OCI-LY7 (cell line): Measurements from ENCODE around the gene PGGHG. TPM values are rescaled to one million over a fixed set of nuclear protein-coding genes. Genes with fewer than 3 reads are reported as not detected.

Experiments
- BruUV-seq: library from RNA; stranded (reverse); fragments of 400-500 nt; replicated peaks from 2 replicates; lab custom pipeline; 2021; lab: Mats Ljungman, UMichigan
- CTCF ChIA-PET: fragments of 300-600 bp; sonication (Branson Sonifier 250); formaldehyde crosslinking; loops from one replicate; lab custom pipeline; 2022; ENCODE audit warnings: antibody characterized with exemption; ENCODE audit not compliant: unreplicated experiment; lab: Charles Lee
- POLR2A ChIA-PET: fragments of 300-600 bp; sonication (Branson Sonifier 250); formaldehyde crosslinking; loops from one replicate; lab custom pipeline; 2022; ENCODE audit warnings: antibody characterized with exemption; lab: Charles Lee
- DNase-seq: peaks from one replicate; pipeline ENCODE4 v3.0.0-alpha.2; 2015; ENCODE audit warnings: low spot score
- H2AFZ ChIP-seq: fragments of 200-600 bp; sonication (generic), shearing (Covaris generic); 2 replicates; pipeline ENCODE4 v1.6.1; 2014; ENCODE audit warnings: mild to moderate bottlenecking, antibody characterized with exemption, low read length, moderate library complexity
- H3K27ac ChIP-seq: fragments of 200-600 bp; sonication (generic); 2 replicates; pipeline ENCODE4 v1.5.1; 2014; ENCODE audit warnings: mixed run types, low read depth, mild to moderate bottlenecking, moderate library complexity, low read length, inconsistent platforms; ENCODE audit not compliant: poor library complexity, severe bottlenecking
- H3K36me3 ChIP-seq: fragments of 200-600 bp; sonication (generic); 2 replicates; pipeline ENCODE4 v1.6.1; 2014; ENCODE audit warnings: mild to moderate bottlenecking, antibody characterized with exemption, low read length, moderate library complexity, mixed read lengths; ENCODE audit not compliant: insufficient read depth
- H3K4me1 ChIP-seq: fragments of 200-600 bp; sonication (generic); 2 replicates; pipeline ENCODE4 v1.5.1; 2014; ENCODE audit warnings: mild to moderate bottlenecking, low read length; ENCODE audit not compliant: insufficient read depth, poor library complexity, severe bottlenecking
- H3K4me2 ChIP-seq: fragments of 200-600 bp; sonication (generic); 2 replicates; pipeline ENCODE4 v1.6.1; 2014; ENCODE audit warnings: mild to moderate bottlenecking, low read length
- H3K4me3 ChIP-seq: fragments of 200-600 bp; sonication (generic); 2 replicates; pipeline ENCODE4 v1.5.1; 2014; ENCODE audit warnings: mild to moderate bottlenecking, low read depth, low read length; ENCODE audit not compliant: poor library complexity, severe bottlenecking
- H3K79me2 ChIP-seq: fragments of 200-600 bp; sonication (generic); 2 replicates; pipeline ENCODE4 v1.6.1; 2016; ENCODE audit warnings: low read depth, mild to moderate bottlenecking, low read length, moderate library complexity, mixed read lengths; ENCODE audit not compliant: insufficient read depth
- H3K9me2 ChIP-seq: fragments of 200-600 bp; sonication (generic); 2 replicates; pipeline ENCODE4 v1.6.1; 2016; ENCODE audit warnings: mild to moderate bottlenecking, low read length, mixed read lengths; ENCODE audit not compliant: insufficient read depth
- H3K9me3 ChIP-seq: fragments of 200-600 bp; sonication (generic); 2 replicates; pipeline ENCODE4 v1.6.1; 2014; ENCODE audit warnings: mild to moderate bottlenecking, mixed run types, low read length, mixed read lengths
- H4K20me1 ChIP-seq: fragments of 200-600 bp; sonication (generic); 2 replicates; pipeline ENCODE4 v1.6.1; 2014; ENCODE audit warnings: mild to moderate bottlenecking, antibody characterized with exemption, low read length, moderate library complexity, mixed read lengths; ENCODE audit not compliant: insufficient read depth
- CTCF ChIP-seq: fragments of 200-600 bp; sonication (generic); conservative IDR thresholded peaks from 2 replicates; pipeline ENCODE4 v1.5.1; 2014; ENCODE audit warnings: mild to moderate bottlenecking, antibody characterized with exemption, low read length, moderate library complexity, mixed read lengths
- EZH2phosphoT487 ChIP-seq: fragments of 200-600 bp; sonication (generic); IDR thresholded peaks from 2 replicates; pipeline ENCODE4 v1.6.1; 2018; ENCODE audit warnings: low read depth, borderline replicate concordance, mild to moderate bottlenecking, mixed run types, antibody characterized with exemption, low read length, moderate library complexity, mixed read lengths
- intact Hi-C: fragments of 100-400 bp; cut with micrococcal nuclease; formaldehyde crosslinking; loops from one replicate; pipeline ENCODE4 v1.10.0; 2022; ENCODE audit not compliant: unreplicated experiment
- total RNA-seq, 2 experiments: library from RNA; depleted of rRNA in 1 of 2; stranded (reverse); fragments of >200 nt in 1 of 2; shearing (Covaris generic) in 1 of 2; gene quantifications; 2 replicates each; pipeline ENCODE4 v1.2.3, GENCODE V29; 2014 to 2022

PGGHG gene
- total RNA-seq, 2 experiments from 2014 or later: 0.93 to 6.3 TPM

GRCh38 chr11:253886-254270, 35.0 kb upstream of the PGGHG start:
- Histone ChIP-seq H3K4me2 (no peak overlapping the region), H4K20me1 (no peaks in the 10 kb centered on the region), H3K9me3 (no peaks in the 10 kb centered on the region), H3K79me2 (no peaks in the 10 kb centered on the region), H3K36me3 (peaks cover 49% of the 10 kb centered on the region), H3K9me2 (no peaks in the 10 kb centered on the region), H3K4me3 (no peak overlapping the region), H3K27ac (no peak overlapping the region), H3K4me1 (peaks cover 18% of the 10 kb centered on the region), H2AFZ (no peak overlapping the region)
- no peak for DNase-seq
- intact Hi-C loops: loop anchor here (10.0 kb wide), 1 partner anchor 51 kb away; the partner anchor contains the start of gene IFITM2
- no peak for TF ChIP-seq CTCF
- TF ChIP-seq EZH2phosphoT487: no peak
- CTCF ChIA-PET: no interaction called here
- BruUV-seq: no TSS peak
- POLR2A ChIA-PET: interaction anchor here (1.0 kb wide), 1 partner anchor 110 kb away, joined by 3 read pairs; no protein-coding TSS in a partner anchor

GRCh38 chr11:255176-255575, 33.8 kb upstream of the PGGHG start:
- H3K4me2 ChIP-seq: no peak overlapping the region
- H3K4me3 ChIP-seq: no peak overlapping the region
- POLR2A ChIA-PET: interaction anchor here (1.0 kb wide), 1 partner anchor 100 kb away, joined by 4 read pairs; no protein-coding TSS in a partner anchor
- intact Hi-C loops: loop anchor here (10.0 kb wide), 1 partner anchor 50 kb away; the partner anchor contains the start of gene IFITM2
- no peak overlapping the region for H3K27ac ChIP-seq
- no peak for DNase-seq
- CTCF ChIA-PET: no interaction called here
- peaks cover 38% of the 10 kb centered on the region for H3K36me3 ChIP-seq
- H4K20me1 ChIP-seq: no peaks in the 10 kb centered on the region
- H2AFZ ChIP-seq: no peak overlapping the region
- BruUV-seq: no TSS peak
- no peak for TF ChIP-seq EZH2phosphoT487
- TF ChIP-seq CTCF: no peak
- H3K4me1 ChIP-seq: peaks cover 18% of the 10 kb centered on the region
- no peaks in the 10 kb centered on the region for H3K79me2 ChIP-seq
- H3K9me3 ChIP-seq: no peaks in the 10 kb centered on the region
- no peaks in the 10 kb centered on the region for H3K9me2 ChIP-seq

GRCh38 chr11:255816-256215, 33.1 kb upstream of the PGGHG start:
- intact Hi-C loops: loop anchor here (10.0 kb wide), 1 partner anchor 49 kb away; the partner anchor contains the start of gene IFITM2

More at GRCh38 chr11:255816-256215, 33.1 kb upstream of the PGGHG start:
- Histone ChIP-seq H3K36me3 (peaks cover 32% of the 10 kb centered on the region), H4K20me1 (no peaks in the 10 kb centered on the region), H3K9me2 (no peaks in the 10 kb centered on the region), H3K4me1 (peaks cover 18% of the 10 kb centered on the region), H3K79me2 (no peaks in the 10 kb centered on the region), H3K27ac (no peak overlapping the region), H3K4me3 (no peak overlapping the region), H3K9me3 (no peaks in the 10 kb centered on the region), H2AFZ (no peak overlapping the region), H3K4me2 (no peak overlapping the region)
- no peak for TF ChIP-seq CTCF
- no peak for TF ChIP-seq EZH2phosphoT487
- ChIA-PET CTCF (no interaction called here), POLR2A (no interaction called here)
- BruUV-seq: no TSS peak
- DNase-seq: no peak
